H1 (cell line): ENCODE data around the gene CASK. TPM values are rescaled to one million over a fixed set of nuclear protein-coding genes. Genes with fewer than 3 reads are reported as not detected.

ENCODE experiments used
- CTCF ChIA-PET: fragments of 300-600 bp; sonication (Branson Sonifier 250); formaldehyde crosslinking; loops from one replicate; lab custom pipeline; 2021; ENCODE audit not compliant: partially characterized antibody; lab: Charles Lee
- POLR2A ChIA-PET: fragments of 300-600 bp; sonication (Branson Sonifier 250); formaldehyde crosslinking; loops from one replicate; lab custom pipeline; 2021; ENCODE audit warnings: inconsistent platforms; ENCODE audit not compliant: partially characterized antibody; lab: Charles Lee
- DNase-seq, 2 experiments: peaks; one replicate each; pipeline versions ENCODE4 v3.0.0 to v3.0.0-alpha.2; 2010 to 2022; ENCODE audit warnings: low spot score in 2 of 2, low read depth in 1 of 2, mixed read lengths in 1 of 2
- FAIRE-seq: peaks from 2 replicates; lab custom pipeline; 2011; peaks lifted over from hg19 to GRCh38; lab: Jason Lieb, UNC
- H2AFZ ChIP-seq: 2 replicates; pipeline ENCODE4 v1.8.1; 2012; ENCODE audit warnings: low read length, inconsistent platforms
- H2AK5ac ChIP-seq: 2 replicates; pipeline ENCODE4 v1.6.1; 2013; ENCODE audit warnings: low read depth, low read length
- H2BK120ac ChIP-seq: replicated peaks from 2 replicates; pipeline ENCODE3; 2013; ENCODE audit warnings: low read depth, low read length, inconsistent platforms
- H2BK12ac ChIP-seq: 2 replicates; pipeline ENCODE4 v1.6.1; 2013; ENCODE audit warnings: low read depth, low read length
- H2BK15ac ChIP-seq: 2 replicates; pipeline ENCODE4 v1.6.1; 2013; ENCODE audit warnings: low read length
- H2BK20ac ChIP-seq: 2 replicates; pipeline ENCODE4 v1.6.1; 2013; ENCODE audit warnings: low read length
- H2BK5ac ChIP-seq: 2 replicates; pipeline ENCODE4 v1.6.1; 2013; ENCODE audit warnings: low read depth, low read length
- H3K14ac ChIP-seq: 2 replicates; pipeline ENCODE4 v1.6.1; 2013; ENCODE audit warnings: inconsistent platforms; ENCODE audit not compliant: insufficient read length
- H3K18ac ChIP-seq: 2 replicates; pipeline ENCODE4 v1.6.1; 2013; ENCODE audit warnings: low read length; ENCODE audit errors: extremely low read depth
- H3K23ac ChIP-seq: 2 replicates; pipeline ENCODE4 v1.6.1; 2013; ENCODE audit warnings: inconsistent platforms; ENCODE audit not compliant: insufficient read length
- H3K23me2 ChIP-seq: 2 replicates; pipeline ENCODE4 v1.6.1; 2013; ENCODE audit warnings: low read depth, low read length
- H3K27ac ChIP-seq: 2 replicates; pipeline ENCODE4 v1.6.1; 2011; ENCODE audit warnings: low read depth, low read length, inconsistent platforms
- H3K27me3 ChIP-seq, 4 experiments: replicated peaks in 1 of 4; 1 replicate in 1 of 4; 2 replicates in 3 of 4; pipeline versions ENCODE4 v1.6.1 to v1.8.1; 2011 to 2013; ENCODE audit warnings: low read length in 3 of 4, mild to moderate bottlenecking in 3 of 4, inconsistent platforms in 2 of 4, mixed read lengths in 2 of 4, moderate library complexity in 1 of 4; ENCODE audit not compliant: control insufficient read depth in 3 of 4, insufficient read depth in 3 of 4; ENCODE audit errors: extremely low read depth in 1 of 4
- H3K36me3 ChIP-seq, 4 experiments: 2 replicates each; pipeline versions ENCODE4 v1.6.1 to v1.8.1; 2011 to 2013; ENCODE audit warnings: mild to moderate bottlenecking in 4 of 4, low read length in 3 of 4, moderate library complexity in 2 of 4, control low read depth in 1 of 4, inconsistent platforms in 1 of 4; ENCODE audit not compliant: insufficient read depth in 4 of 4, control insufficient read depth in 2 of 4
- H3K4ac ChIP-seq: replicated peaks from 2 replicates; pipeline ENCODE3; 2013; ENCODE audit warnings: low read length, low read depth, mixed read lengths, inconsistent platforms; ENCODE audit not compliant: insufficient read length
- H3K4me1 ChIP-seq, 4 experiments: replicated peaks in 1 of 4; 1 replicate in 1 of 4; 2 replicates in 3 of 4; pipeline versions ENCODE4 v1.6.1 to v1.8.1; 2011 to 2013; ENCODE audit warnings: low read length in 3 of 4, inconsistent platforms in 2 of 4, mixed read lengths in 1 of 4; ENCODE audit not compliant: insufficient read depth in 4 of 4, control insufficient read depth in 3 of 4
- H3K4me2 ChIP-seq, 2 experiments: 2 replicates each; pipeline versions ENCODE4 v1.6.1 to v1.8.1; 2011 to 2013; ENCODE audit warnings: low read depth in 2 of 2, low read length in 2 of 2, control low read depth in 1 of 2, inconsistent platforms in 1 of 2, mild to moderate bottlenecking in 1 of 2; ENCODE audit not compliant: insufficient read depth in 1 of 2
- H3K4me3 ChIP-seq, 4 experiments: fragments of 200-600, 300-600 bp in 1 of 4; sonication (generic), shearing (Covaris generic), sonication (Bioruptor Twin) in 1 of 4; 2 replicates each; pipeline versions ENCODE4 v1.5.1 to v1.8.1; 2011 to 2016; ENCODE audit warnings: low read length in 4 of 4, low read depth in 3 of 4, control low read depth in 2 of 4, inconsistent platforms in 2 of 4, mild to moderate bottlenecking in 2 of 4, mixed read lengths in 1 of 4, moderate library complexity in 1 of 4; ENCODE audit not compliant: insufficient read depth in 2 of 4; ENCODE audit errors: extremely low read depth in 1 of 4
- H3K56ac ChIP-seq: replicated peaks from 2 replicates; pipeline ENCODE3; 2013; ENCODE audit warnings: low read depth, mild to moderate bottlenecking, mixed read lengths, low read length, inconsistent platforms; ENCODE audit not compliant: insufficient read length
- H3K79me1 ChIP-seq: 2 replicates; pipeline ENCODE4 v1.6.1; 2013; ENCODE audit warnings: low read depth, low read length, control low read depth
- H3K79me2 ChIP-seq, 2 experiments: 2 replicates each; pipeline versions ENCODE4 v1.6.1 to v1.8.1; 2012 to 2013; ENCODE audit warnings: low read length in 2 of 2, mild to moderate bottlenecking in 2 of 2, inconsistent platforms in 1 of 2; ENCODE audit not compliant: insufficient read depth in 2 of 2, control insufficient read depth in 1 of 2
- H3K9ac ChIP-seq, 4 experiments: replicated peaks in 1 of 4; 1 replicate in 1 of 4; 2 replicates in 3 of 4; pipeline versions ENCODE4 v1.6.1 to v1.8.1; 2011 to 2013; ENCODE audit warnings: low read depth in 3 of 4, low read length in 3 of 4, control low read depth in 2 of 4, mild to moderate bottlenecking in 2 of 4, moderate library complexity in 2 of 4, inconsistent platforms in 1 of 4; ENCODE audit errors: extremely low read depth in 1 of 4
- H3K9me3 ChIP-seq, 2 experiments: 2 replicates each; pipeline versions ENCODE4 v1.6.1 to v1.8.1; 2012 to 2013; ENCODE audit warnings: mild to moderate bottlenecking in 2 of 2, moderate library complexity in 2 of 2, control low read depth in 1 of 2, inconsistent platforms in 1 of 2, low read depth in 1 of 2, low read length in 1 of 2, mixed read lengths in 1 of 2; ENCODE audit not compliant: insufficient read depth in 2 of 2
- H4K20me1 ChIP-seq, 2 experiments: replicated peaks in 1 of 2; 2 replicates each; pipeline versions ENCODE3 to v1.8.1; 2011 to 2013; ENCODE audit warnings: inconsistent platforms in 2 of 2, low read length in 2 of 2, mild to moderate bottlenecking in 1 of 2; ENCODE audit not compliant: insufficient read depth in 2 of 2, control insufficient read depth in 1 of 2
- H4K5ac ChIP-seq: 2 replicates; pipeline ENCODE4 v1.6.1; 2013; ENCODE audit warnings: low read length, low read depth, mixed read lengths, inconsistent platforms; ENCODE audit not compliant: insufficient read length
- H4K8ac ChIP-seq: 2 replicates; pipeline ENCODE4 v1.8.0; 2013; ENCODE audit warnings: mild to moderate bottlenecking, moderate library complexity, low read length, inconsistent platforms; ENCODE audit not compliant: insufficient read depth; ENCODE audit errors: extremely low read depth
- H4K91ac ChIP-seq: replicated peaks from 2 replicates; pipeline ENCODE3; 2013; ENCODE audit warnings: low read length, mixed read lengths, inconsistent platforms; ENCODE audit not compliant: insufficient read length
- CTBP2 ChIP-seq: IDR thresholded peaks from 2 replicates; pipeline ENCODE4 v1.7.0; 2011; ENCODE audit warnings: borderline replicate concordance, mild to moderate bottlenecking, moderate library complexity, mixed read lengths, low read length; ENCODE audit not compliant: insufficient read depth, insufficient read length
- EGR1 ChIP-seq: IDR thresholded peaks from 2 replicates; pipeline ENCODE4 v1.6.1; 2011; ENCODE audit warnings: low read depth, low read length, borderline replicate concordance
- GABPA ChIP-seq: IDR thresholded peaks from 2 replicates; pipeline ENCODE4 v1.6.1; 2011; ENCODE audit warnings: mild to moderate bottlenecking, low read length, moderate library complexity, borderline replicate concordance; ENCODE audit not compliant: insufficient read depth
- HDAC6 ChIP-seq: IDR thresholded peaks from one replicate; pipeline ENCODE4 v1.7.1; 2012; ENCODE audit warnings: low read depth, mild to moderate bottlenecking, inconsistent platforms, low read length, moderate library complexity
- KDM1A ChIP-seq: fragments of 200-600, 300-600 bp; sonication (generic); IDR thresholded peaks from 2 replicates; pipeline ENCODE4 v1.7.1; 2016; ENCODE audit warnings: mild to moderate bottlenecking, low read length, borderline replicate concordance
- POLR2A ChIP-seq, 2 experiments: IDR thresholded peaks; 1 replicate in 1 of 2; 2 replicates in 1 of 2; pipeline ENCODE4 v1.6.1; 2011; ENCODE audit warnings: low read depth in 2 of 2, low read length in 2 of 2, mild to moderate bottlenecking in 2 of 2; ENCODE audit errors: control extremely low read depth in 1 of 2
- POLR2AphosphoS5 ChIP-seq: IDR thresholded peaks from 2 replicates; pipeline ENCODE4 v1.6.1; 2011; ENCODE audit warnings: low read depth, low read length
- TAF7 ChIP-seq: optimal IDR thresholded peaks from 2 replicates; pipeline ENCODE3; 2011; ENCODE audit warnings: low read depth, mild to moderate bottlenecking, inconsistent platforms, low read length, moderate library complexity, borderline replicate concordance
- whole genome bisulfite sequencing, 2 experiments: shearing (Covaris generic) in 1 of 2; methylation state at CpG; one replicate each; pipeline versions ENCODE4 v1.1.6 to v1.1.7; 2013 to 2015; ENCODE audit warnings: low lambda C conversion rate in 2 of 2, mixed read lengths in 2 of 2, inconsistent platforms in 1 of 2, low coverage in 1 of 2, missing lambda C conversion rate in 1 of 2; ENCODE audit not compliant: insufficient replicate concordance in 2 of 2, insufficient coverage in 1 of 2, insufficient read length in 1 of 2; ENCODE audit errors: extremely low coverage in 1 of 2, missing lambda C conversion rate in 1 of 2; 5-methylcytosine and 5-hydroxymethylcytosine counted together
- polyA plus RNA-seq, 7 experiments: library from polyadenylated mRNA; depleted of rRNA in 3 of 7; stranded (reverse) in 5 of 7; unstranded in 2 of 7; fragments of >200 nt in 5 of 7; fragments of 200-250 nt in 2 of 7; gene quantifications; 1 replicate in 5 of 7; 2 replicates in 1 of 7; 4 replicates in 1 of 7; pipeline versions ENCODE4 v1.2.1 to v1.2.3, GENCODE V29; 2011 to 2013; ENCODE audit warnings: missing spikeins in 2 of 7, mixed read lengths in 2 of 7
- total RNA-seq: library from RNA; stranded (reverse); fragmentation: NEBNext Ultra II Directional; extraction: Animal tissue kit (Norgen Biotek cat#: 25700); gene quantifications from 2 replicates; pipeline ENCODE4 v1.2.1, GENCODE V29; 2021

Gene CASK
- total and polyA plus RNA-seq, 2 of the 8 experiments (the other 6 are each of a cell fraction or from before 2014, with no cell fraction given) = 21.6 to 55.1 TPM

GRCh38 chrX:41963348-41963747 is 40.0 kb upstream of the CASK start:
- H3K9me3 ChIP-seq = no peaks in the 10 kb centered on the region
- no peak overlapping the region for H3K4me3 ChIP-seq
- H3K79me2 ChIP-seq = no peaks in the 10 kb centered on the region
- no peak overlapping the region for H3K9ac ChIP-seq
- H3K14ac ChIP-seq = no peak overlapping the region
- no peak overlapping the region for H2BK20ac ChIP-seq
- ChIA-PET CTCF (interaction anchor here (0.6 to 1.2 kb wide), 3 partner anchors 12 to 106 kb away, joined by 3 to 4 read pairs (median 4); no protein-coding TSS in a partner anchor), POLR2A (no interaction called here)
- no peak overlapping the region for H3K4ac ChIP-seq
- no peak overlapping the region for H2BK12ac ChIP-seq
- H3K23me2 ChIP-seq = no peaks in the 10 kb centered on the region
- no peak for TF ChIP-seq TAF7
- TF ChIP-seq EGR1 = no peak
- no peak for TF ChIP-seq GABPA
- TF ChIP-seq POLR2AphosphoS5 = no peak
- TF ChIP-seq HDAC6 = no peak
- no peak for TF ChIP-seq CTBP2
- TF ChIP-seq KDM1A = no peak
- no peak for TF ChIP-seq POLR2A (IDR thresholded peaks at IDR 0.05; ENCODE audit: control extremely low read depth in 1 of 2, low read depth in 2 of 2, low read length in 2 of 2)
- H2BK120ac ChIP-seq = no peak overlapping the region
- no peak overlapping the region for H2BK5ac ChIP-seq
- no peak overlapping the region for H2AK5ac ChIP-seq
- no peaks in the 10 kb centered on the region for H3K4me1 ChIP-seq
- no peaks in the 10 kb centered on the region for H3K79me1 ChIP-seq
- no peak overlapping the region for H3K23ac ChIP-seq
- H4K8ac ChIP-seq = no peak overlapping the region
- H2BK15ac ChIP-seq = no peak overlapping the region
- no peaks in the 10 kb centered on the region for H3K27me3 ChIP-seq
- H4K5ac ChIP-seq = no peak overlapping the region
- FAIRE-seq (no peak), DNase-seq (no peak)
- no peak overlapping the region for H3K18ac ChIP-seq
- no peak overlapping the region for H4K91ac ChIP-seq
- no peaks in the 10 kb centered on the region for H3K36me3 ChIP-seq
- H3K4me2 ChIP-seq = no peak overlapping the region
- H3K27ac ChIP-seq = no peak overlapping the region
- no peak overlapping the region for H3K56ac ChIP-seq
- WGBS, 2 experiments = 89% methylated on average over 3 of the region's 3 CpGs; no CpG with 5 or more reads in 1 of the 2 experiments
- H4K20me1 ChIP-seq = no peaks in the 10 kb centered on the region
- no peak overlapping the region for H2AFZ ChIP-seq
